ENCODE data around the gene CFAP20DC.
"Not testable (repeated sequence)": the region's sequence is repeated elsewhere in the genome, so short reads cannot be mapped to it uniquely, and the experiment has no call there.

CFAP20DC gene

DNA sequence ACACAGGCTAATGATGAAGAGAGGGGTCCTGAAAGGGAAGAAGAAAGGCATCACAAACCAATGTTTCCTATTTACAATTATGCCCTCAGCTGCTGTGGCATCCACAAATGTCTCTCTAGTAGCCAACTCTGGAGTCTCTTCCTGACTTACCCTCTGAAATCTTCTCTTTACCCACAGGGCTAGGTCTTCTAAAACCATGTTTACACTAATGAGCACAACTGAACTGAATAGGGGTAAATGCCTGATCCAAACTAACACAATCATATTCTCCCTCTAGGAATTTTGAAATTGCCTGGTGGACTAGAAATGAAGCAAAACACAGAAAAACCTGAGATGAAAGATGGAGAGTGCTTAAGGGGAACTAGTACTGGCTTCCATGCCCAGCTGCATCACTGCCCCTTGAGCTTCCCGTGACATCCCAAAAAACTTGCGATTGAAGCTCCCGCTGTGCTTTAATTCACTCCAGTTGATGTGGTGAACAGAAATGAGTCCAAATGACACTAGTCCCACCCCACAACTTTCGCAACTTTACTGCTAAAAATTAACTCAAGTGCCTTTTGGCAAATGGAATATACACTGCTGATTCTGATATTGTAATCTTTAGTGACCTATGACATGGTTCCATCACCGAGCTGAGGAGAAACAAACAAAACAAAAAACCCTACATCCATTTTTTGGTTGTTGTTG is 32.8 kb downstream of the CFAP20DC start:
- DNase-seq = no peak

DNA sequence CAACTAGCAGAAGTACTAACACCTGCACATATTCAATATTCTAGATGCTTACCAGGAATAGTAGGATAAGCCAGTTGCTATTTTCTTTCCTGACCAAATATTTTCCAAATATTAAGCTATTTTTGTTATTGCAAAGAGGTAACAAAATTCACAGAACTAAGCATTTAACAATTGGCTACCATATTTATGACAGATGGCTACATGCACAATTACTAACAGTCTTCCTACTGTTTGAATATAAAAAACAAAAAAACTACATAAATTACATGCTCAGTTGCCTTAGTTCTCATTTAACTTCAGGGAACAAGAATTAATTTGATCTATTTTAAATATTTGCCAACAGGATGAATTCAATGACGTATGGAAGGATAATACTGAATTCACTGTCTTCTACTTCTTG is 36.2 kb downstream of the CFAP20DC start:
- no peak for DNase-seq

DNA sequence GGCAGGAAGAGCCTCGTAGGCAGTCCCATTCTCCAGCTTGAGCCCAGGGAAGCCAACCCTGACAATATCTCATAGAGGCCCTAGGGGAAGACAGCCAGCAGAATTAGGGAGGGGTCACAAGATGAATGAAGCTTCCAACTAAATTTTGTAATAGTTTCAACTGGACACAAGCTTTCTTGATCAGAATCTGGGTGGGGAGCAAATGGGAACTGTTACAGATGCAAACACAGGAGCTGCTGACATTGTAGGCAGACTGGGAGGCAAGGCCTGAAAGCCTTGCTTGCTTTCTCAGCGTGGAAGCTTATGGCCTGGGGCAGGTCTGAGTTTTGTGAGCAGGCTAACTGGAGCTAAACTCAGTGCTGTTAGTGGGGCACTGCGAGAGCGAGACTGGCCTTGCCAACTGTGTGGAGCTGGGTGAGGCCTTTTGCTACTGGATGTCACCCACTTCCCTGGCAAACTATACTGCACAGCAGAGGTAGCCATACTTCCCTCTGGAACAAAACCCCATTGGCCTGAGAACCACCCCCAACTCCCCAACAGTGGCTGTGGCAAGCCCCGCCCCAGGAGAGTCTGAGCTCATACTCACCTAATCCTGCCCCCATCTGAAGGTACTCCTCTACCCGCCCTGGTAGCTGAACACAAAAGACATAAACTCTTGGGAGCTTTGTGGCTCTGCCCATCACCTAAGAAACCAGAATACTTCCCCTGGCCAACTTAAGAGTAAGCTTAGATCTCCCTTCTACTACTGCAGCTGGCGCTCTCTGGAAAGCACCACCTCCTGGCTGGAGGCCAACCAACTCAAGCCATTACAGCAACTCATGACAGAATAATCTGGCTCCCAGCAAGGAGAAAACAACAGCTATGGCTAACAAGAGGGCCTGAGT is 42.9 kb downstream of the CFAP20DC start:
- no peak for DNase-seq

DNA sequence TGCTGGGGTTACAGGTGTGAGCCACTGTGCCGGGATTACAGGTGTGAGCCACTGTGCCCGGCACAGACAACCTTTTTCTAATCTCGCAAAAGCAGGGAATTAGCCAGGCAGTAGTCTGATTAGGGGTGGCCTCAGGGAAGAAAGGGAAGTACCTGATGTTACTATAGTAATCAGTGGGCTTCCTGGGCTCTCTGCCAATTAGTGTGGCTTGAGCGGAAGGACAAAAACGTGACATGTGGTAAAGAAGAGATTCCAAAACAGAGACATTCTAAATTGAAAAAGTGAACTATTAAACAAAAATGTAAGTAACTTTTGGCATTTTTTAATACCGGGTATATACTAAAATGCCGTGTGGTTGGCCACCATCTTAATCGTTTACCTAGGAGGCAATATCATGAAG is 48.1 kb downstream of the CFAP20DC start:
- peak; percentile 23 for DNase-seq

DNA sequence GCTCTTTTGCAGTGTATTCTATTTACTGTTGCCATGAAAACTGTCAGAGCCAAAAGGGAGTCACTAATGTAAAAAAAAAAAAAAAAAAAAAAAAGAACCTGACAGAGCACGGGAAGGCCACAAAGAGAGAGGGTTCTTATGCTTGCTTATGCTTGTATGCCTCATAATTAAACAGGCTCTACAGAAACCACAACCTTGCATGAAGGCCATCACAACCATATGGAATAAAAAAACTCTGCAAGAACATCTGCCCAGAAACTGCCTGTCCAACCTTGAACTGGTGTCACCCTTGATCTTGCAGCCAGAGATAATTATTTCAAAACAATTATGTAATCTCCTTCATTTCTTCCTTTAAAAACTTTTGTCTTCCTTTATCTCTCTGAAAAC is 50.1 kb downstream of the CFAP20DC start:
- no peak for DNase-seq

DNA sequence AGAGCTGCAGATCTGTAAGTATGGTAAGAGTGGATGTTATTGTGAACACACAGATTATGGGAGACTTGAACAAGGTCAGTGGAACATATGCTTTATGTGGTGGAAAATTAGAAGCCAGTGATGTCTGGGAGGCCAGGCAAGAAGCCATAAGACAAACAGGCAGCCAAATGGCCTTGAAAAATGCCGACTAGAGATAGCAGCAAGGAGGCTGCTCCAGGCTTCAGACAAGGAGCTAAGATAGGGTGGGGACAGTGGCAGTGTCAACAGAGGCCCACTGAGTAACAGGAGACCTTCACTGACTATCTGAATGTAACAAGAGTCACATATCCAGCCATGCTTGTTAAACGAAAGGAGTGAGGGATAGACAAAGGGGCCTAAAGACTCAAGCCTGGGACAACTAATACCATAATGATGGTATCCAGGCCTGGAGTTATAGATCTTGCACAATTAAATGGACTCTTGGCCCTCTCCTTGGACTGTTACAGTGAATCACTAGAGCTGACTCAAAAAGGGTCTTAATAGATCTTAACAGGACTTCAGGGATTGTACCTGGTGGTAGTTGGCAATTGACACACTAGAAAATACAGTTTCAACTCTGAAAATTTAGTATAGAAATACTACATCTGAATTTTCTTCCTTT is 50.6 kb downstream of the CFAP20DC start:
- DNase-seq = no peak

DNA sequence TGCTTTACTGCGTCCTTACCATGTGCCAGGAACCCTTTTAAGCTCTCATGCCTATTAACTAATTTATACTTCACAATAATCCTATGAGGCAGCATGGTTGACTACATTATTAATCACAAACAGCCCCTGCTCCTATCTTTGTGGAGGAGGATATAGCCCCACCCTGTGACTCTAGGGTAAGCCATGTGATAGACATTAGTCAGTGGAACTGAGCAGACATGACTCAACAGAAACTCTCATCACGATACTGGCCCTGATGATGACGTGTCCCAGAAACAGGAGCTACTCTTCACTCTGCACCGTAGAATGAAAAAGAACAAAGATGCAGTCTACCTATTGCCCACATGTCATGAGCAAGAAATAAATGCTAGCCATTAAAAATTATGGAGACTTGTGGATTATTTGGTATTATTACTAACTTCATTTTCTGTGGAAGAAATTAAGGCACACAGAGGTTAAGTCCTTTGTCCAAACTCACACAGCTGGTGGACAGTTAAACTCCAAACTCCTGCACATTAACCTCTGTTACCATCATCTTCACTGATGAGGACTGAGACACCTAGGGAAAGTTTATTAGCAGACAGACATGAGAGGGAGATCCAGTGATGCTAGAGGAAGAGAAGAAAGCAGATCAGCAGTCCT is 51.2 kb downstream of the CFAP20DC start:
- DNase-seq = no peak

DNA sequence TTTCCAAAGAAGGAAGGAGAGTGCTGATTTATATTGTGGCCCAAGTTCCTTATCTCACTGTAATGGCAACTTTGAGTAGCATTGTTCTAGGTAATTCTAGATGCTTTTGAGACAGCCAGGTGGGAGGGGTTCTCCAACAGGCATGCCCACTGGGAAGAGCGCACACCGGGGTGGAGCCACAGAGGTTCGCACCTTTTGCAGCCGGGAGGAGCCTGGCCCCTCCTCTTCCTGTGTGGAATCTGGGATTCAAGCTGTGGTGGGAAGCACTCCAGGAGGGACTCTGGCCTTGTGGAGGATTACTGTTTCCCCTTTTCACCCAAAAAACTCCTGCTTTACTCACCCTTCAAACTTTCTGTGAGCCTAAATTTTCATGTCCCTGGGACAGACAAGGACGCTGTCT is 53.1 kb downstream of the CFAP20DC start:
- no peak for DNase-seq

DNA sequence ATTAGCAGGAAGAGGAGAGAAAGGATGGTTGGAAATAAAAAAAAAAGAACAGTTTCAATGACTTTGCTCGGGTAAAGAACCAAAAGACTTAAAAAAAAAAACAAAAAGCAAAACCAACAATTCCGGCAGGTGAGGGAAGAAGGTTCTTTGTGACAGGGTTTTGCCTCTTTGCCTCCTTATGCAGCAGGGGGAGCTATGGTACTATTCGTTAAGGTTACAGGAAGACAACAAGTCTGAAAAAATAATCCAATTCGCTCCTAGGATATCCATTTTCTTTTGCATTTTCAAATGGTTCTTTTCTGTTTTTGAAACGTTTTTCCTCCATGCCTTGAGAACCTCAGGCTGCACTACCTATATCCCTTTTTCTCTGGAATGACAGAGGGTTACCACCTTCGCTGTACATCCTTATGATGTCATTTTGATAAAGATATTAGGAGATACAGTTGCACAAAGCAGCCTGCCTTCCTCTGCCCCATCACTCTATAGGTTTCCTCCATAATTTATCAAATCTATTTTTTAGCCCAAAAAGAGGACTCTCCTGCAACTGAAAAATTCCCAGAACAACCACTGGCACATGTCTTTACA is 55.0 kb downstream of the CFAP20DC start:
- DNase-seq = no peak

DNA sequence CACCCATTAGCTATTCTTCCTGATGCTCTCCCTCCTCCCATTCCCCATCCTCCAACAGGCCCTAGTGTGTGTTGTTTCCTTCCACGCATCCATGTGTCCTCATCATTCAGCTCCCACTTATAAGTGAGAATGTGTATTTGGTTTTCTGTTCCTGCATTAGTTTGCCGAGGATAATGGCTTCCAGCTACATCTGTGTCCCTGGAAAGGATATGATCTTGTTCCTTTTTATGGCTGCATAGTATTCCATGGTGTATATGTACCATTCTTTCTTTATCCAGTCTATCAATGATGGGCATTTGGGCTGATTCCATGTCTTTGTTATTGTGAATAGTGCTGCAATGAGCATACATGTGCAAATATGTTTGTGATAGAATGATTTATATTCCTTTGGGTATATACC is 56.3 kb downstream of the CFAP20DC start:
- no peak for DNase-seq

DNA sequence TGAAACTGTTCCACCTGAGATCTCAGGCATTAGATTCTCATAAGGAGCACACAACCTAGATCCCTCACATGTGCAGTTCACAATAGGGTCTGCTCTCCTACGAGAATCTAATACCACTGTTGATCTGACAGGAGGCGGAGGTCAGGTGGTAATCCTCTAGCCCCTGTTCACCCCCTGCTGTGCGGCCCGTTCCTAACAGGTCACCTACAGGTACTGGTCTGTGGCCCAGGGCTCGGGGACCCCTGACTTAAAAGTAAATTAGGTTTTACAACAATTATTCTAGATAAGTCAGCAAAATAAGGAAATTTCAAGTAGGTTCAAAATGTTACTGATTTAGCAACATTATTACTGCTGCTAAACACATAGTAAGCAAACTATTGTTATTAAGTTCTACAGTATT is 58.2 kb downstream of the CFAP20DC start:
- no peak for DNase-seq

DNA sequence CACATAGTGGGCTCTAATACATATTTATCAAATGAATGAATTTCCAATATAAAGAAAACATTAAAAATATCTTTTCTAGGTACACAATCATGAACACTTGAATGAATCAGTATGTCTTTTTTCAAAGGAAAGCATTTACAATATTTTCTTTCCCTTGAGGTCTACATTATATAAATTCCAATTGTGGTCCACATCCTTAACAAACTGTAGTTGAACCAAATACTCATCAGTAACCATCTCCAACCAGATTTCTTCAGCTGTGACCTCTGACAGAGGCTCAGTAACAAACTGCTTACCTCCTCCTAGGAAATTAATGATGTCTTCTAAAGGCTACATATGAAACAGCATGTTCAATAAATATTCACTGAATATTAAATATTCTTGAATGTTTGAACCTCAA is 58.8 kb downstream of the CFAP20DC start:
- DNase-seq = no peak

DNA sequence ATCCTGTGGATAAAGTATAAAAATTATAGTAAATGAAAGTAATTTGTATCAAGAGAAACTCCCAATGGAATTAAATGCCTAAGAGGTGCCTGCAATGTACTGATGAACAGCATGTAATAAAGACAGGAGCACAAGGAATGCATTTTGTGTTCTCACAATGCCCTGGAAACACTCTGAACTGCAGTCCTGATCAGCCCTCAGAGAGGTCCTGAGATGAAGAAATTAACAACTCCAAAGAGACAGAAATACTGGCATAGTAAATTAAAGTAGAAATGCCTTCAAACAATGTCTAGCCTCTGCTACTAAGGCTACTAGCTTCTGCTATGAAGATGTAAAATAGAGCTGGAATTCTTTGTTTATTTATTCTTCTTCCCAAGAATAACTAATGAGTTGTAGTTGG is 59.9 kb downstream of the CFAP20DC start:
- DNase-seq = no peak

DNA sequence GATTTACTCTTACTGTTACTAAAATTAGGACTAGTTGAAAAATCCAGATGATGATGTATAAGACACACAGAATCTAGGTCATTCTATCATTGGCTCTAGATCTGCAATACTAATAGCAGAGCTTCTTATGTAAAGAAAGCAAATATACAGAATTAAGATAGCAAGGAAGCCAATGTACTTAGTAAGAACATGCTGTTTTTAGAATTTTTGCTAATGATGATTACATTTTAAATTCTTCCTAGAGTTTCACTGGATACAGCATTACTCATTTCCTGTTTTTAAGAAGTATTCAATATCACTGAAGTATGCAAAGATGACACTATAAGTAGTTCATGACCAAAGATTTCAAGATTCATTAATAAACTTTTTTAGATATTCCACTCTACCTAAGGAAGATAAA is 60.7 kb downstream of the CFAP20DC start:
- DNase-seq = no peak

DNA sequence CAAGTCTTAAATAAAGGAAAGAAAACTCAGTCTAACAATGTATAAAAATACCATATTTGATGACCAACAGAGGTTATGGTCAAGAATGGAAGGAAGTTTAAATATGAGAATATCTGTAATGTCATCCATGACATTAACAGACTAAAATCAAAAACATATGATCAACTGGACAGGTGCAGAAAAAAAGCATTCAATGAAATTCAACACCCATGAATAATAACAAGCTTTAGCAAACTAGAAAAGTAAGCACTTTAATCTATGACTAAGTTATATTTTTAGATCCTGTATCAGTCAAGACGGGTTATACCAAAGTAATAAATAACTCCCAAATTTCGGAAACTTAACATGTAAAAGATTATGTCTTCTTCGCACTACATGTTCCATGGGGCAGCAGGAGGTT is 61.8 kb downstream of the CFAP20DC start:
- no peak for DNase-seq

DNA sequence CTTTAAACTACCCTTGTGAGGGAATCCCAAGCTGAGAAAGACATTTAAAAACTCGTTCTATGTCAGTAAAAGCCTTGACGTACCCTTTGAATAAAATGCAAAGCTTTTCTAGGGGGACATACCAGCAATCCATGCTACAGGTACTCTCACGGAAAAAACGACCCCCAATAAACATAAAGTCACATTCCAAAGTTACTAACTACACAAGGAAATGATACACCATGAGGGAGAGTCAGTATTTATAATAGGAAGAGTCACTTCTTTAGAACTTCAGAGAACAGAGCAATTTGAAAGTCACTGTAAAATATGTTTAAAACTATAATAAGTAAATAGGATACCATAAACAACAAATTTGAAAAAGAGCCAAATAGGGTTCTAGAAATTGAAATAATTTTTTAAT is 63.2 kb downstream of the CFAP20DC start:
- DNase-seq = no peak

DNA sequence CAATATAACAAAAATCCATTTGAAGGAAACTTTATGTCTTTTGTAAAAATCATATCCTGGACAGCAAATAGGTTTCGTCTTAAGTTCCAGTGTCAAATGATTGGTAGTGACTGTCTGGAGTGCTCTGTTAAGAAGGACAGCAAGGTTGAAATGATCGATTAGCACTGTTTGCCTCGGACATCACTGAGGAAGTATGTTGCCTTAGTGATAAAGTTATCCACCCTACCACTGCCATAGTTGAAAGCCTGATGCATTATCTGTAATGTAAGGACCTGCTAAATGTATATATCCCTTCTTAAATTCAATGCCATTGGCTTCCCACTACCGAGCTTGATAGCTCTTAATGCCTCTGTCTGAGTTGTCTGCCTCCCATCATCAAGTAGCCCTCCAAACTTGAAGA is 70.0 kb downstream of the CFAP20DC start:
- no peak for DNase-seq

DNA sequence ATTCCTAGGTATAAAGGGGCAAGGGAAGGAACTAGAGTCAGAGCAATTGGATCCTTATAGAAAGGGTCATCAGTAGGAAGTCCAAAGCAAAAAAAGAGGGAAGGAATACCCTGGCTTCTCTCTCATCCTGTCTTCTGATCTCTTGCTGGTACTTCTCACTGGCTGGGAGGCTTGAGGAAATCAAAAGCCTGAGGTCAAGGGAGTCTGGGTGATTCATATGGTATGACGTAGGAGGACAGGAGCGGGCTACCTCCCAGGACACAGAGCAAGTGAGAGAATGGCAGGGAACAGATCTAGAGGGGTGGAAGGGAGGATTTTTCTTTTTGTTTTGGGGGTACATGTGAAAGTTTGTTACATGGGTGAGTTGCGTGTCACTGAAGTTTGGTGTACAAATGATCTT is 76.0 kb downstream of the CFAP20DC start:
- DNase-seq = no peak

DNA sequence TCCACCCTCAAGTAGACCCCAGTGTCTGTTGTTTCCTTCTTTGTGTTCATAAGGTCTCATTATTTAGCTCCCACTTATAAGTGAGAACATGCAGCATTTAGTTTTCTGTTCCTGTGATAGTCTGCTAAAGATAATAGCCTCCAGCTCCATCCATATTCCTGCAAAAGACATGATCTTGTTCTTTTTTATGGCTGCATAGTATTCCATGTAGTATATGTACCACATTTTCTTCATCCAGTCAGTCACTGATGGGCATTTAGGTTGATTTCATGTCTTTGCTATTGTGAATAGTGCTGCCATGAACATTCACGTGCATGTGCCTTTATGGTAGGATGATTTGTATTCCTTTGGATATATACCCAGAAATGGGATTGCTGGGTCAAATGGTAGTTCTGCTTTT is 82.0 kb downstream of the CFAP20DC start:
- not testable (repeated sequence) for DNase-seq

DNA sequence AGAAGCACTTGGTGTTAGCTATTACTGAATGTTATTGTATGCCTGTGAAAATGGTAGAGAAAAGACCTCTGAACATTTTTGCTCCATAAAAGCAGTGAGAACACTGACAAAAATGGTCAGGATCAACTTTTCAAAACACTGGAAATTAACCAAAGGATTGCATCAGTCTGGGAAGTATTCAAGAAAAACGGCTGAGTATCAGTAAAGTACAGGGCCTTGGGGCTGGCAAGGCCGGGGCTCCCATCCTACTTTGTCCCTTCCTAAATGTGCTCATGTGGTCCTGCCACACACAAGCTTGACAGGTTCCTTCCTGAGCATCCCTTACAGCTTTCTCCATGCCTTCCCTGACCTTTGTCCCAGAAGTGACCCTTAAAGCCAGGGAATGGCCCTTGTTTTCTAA is 84.0 kb downstream of the CFAP20DC start:
- DNase-seq = no peak

DNA sequence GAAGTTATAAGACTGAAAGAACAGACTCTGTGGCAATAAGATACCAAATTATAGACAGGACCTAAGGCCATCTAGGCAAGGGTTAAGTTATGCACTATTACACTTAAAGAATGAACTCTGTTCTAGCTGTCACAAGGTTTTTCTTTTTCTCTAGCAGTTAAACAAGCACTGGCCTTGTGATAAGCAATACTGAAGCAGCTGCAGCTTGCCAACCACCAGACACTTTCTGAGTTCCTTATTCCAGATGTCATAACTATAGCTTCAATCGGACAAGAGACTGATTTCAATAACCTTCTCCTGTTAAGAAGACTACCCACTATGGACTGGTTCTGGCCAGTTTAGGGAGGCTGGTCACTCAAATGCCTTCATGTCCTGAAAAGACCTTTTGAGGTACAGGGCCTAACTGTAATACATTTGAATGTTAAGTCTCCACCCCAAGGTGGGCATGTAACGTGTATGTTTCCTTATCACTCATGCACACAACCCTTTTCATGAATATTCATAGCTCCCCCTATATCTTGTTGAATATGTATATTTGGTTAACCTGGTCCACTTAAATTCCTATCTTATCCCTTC is 85.8 kb downstream of the CFAP20DC start:
- no peak for DNase-seq

DNA sequence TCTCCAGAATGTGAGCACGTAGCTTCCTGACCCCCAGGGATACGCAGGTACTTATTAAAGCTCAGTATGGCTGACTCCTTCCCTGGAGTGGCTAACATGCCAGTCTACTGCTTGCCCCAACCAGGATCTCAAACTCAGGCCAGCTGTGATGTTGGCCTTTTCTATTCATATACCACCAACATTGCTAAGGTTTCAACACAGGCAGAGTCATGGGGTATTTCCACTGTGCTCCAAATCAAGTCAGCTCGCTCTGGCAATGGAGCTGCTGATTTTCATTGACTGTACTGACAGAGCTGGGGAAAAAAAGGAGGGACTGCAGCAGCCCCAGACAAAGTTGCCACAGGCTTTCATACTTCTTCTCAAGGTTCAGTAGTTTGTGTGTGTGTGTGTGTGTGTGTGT is 87.0 kb downstream of the CFAP20DC start:
- DNase-seq = no peak
